HG02973 (cell line): ENCODE data around the gene NOTCH1.

Experiments
- ATAC-seq: cut with Tn5 transposase; IDR thresholded peaks from one replicate; pipeline ENCODE4 v1.9.1; 2021; ENCODE audit warnings: moderate library complexity; ENCODE audit not compliant: unreplicated experiment

The NOTCH1 gene

DNA sequence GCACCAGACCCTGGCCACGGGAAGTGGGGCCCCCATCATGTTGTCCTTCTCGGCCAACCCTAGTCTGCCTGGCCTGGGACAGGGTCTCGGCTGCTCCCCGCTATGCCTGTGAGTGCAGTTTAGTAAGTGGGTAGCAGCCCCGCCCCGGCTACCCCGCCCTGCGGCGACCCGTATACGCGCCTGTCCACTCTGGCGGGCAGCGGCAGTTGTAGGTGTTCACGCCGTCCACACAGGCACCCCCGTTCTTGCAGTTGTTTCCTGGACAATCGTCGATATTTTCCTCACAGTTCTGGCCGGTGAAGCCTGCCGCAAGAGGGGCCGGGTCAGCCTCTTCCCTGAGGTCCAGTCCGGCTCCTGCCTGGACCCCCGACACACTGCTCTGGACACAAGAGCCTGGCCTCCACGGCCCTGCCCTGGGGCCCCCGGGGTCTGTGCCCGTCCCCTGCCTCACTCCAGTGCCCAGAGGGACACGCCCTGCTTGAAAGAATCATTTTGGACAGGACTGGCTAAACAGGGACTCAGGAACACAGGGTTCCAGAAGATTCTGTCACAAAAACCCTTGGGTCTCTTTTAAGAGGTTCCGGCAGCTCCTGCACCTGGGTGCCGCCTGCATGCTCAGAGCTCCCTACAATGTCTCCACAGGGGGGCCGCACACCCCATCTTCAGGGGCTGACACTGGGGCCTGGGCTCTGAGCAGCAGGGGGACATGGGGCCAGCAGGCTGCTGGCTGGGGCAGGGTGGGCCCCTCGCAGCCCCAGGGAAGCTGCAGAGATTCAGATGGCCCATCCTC, 26.4 kb downstream of the NOTCH1 start:
- ATAC-seq: no peak

DNA sequence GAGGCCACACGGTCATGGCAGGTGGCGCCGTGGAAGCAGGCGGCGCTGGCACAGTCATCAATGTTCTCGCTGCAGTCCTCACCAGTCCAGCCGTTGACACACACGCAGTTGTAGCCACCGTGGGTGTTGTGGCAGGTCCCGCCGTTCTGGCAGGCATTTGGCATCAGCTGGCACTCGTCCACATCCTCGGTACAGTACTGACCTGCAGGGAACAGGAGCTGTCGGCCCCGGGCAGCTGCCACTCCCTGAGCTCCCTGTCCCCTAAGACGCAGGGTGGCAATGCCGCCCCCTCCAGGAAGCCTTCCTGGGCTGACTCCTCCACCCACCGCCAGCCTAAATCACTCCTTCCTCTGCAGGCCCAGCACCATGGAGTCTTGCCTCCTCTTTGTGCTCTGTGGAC, 27.2 kb downstream of the NOTCH1 start:
- no peak for ATAC-seq

DNA sequence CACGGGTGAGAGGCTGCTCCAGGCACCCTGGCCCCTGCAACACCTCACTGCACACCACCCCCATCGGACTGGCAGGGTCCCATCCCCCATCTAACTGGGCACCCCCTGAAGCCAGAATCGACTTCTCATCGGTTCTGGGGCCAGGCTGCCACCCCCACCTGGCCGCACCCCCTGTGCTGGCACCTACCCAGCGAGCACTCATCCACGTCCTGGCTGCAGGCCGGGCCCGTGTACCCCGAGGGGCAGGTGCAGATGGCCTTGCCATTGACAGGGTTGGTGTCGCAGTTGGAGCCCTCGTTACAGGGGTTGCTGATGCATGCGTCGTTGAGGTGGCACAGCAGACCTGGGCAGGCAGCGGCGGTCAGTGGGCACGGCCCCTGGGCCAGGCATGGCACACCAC, 27.9 kb downstream of the NOTCH1 start:
- no peak for ATAC-seq

DNA sequence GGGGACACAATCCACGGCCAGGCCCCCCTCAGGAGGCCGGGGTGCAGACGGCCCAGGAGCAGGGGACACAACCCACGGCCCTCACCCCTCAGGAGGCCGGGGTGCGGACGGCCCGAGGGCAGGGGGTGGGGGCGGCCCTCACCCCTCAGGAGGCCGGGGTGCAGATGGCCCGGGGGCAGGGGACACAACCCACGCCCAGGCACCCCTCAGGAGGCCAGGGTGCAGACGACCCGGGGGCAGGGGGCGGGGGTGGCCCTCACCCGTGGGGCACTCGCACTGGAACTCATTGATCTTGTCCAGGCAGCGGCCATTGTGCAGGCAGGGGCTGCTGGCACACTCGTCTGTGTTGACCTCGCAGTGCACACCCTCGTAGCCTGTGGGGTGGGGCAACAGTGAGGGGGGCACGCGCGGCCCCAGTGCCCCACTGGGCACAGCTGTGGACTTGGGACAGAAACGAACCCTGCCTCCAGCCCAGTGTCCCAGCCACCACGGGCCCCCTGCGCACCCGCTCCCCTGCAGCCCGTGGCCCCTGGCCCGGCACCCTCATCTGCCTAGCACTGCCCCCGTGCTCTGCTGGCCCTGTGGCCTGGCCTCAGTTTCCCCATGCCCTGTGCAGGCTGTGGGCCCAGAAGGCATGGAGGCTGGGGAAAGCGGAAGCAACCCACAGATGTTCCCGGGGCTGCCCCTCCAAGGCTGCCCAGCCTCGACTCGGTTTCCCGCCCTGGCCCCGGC, 28.7 kb downstream of the NOTCH1 start:
- no peak for ATAC-seq

DNA sequence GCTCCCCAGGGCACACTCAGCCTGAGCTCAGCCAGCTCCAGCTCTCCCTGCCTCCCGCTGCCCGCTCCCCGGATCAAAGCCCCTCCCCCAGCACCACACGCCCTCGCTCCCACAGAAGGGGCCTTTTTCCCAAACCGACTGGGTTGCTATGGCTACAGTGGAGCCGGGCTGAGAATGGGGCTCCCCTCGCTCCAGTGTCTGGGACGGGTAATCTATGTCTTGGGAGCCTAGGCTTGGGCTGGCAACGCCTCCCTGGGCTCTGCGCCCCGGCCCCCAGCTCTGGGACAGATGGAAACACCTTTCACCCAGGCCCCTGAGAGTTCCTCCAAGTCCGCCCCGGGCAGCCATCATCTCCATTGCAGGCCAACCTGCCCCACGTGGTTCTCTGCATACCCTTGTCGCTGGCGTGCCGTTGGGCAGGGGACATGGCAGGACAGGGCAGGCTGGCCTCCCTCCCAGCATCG, 29.6 kb downstream of the NOTCH1 start:
- no peak for ATAC-seq

DNA sequence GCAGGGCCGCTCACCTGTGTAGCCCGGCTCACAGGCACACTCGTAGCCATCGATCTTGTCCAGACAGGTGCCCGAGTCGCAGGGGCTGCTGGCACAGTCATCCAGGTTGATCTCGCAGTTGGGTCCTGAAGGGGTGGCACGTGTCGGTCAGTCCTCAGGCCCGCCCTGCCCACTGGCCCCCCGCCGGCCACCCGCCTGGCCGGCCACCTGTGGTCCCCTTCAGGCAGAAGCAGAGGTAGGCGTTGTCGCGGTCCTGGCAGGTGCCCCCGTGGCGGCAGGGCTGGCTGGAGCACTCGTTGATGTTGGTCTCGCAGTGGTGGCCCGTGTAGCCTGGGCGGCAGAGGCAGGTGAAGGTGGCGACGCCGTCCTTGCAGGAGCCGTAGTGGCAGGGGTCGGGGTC, 30.6 kb downstream of the NOTCH1 start:
- no peak for ATAC-seq

DNA sequence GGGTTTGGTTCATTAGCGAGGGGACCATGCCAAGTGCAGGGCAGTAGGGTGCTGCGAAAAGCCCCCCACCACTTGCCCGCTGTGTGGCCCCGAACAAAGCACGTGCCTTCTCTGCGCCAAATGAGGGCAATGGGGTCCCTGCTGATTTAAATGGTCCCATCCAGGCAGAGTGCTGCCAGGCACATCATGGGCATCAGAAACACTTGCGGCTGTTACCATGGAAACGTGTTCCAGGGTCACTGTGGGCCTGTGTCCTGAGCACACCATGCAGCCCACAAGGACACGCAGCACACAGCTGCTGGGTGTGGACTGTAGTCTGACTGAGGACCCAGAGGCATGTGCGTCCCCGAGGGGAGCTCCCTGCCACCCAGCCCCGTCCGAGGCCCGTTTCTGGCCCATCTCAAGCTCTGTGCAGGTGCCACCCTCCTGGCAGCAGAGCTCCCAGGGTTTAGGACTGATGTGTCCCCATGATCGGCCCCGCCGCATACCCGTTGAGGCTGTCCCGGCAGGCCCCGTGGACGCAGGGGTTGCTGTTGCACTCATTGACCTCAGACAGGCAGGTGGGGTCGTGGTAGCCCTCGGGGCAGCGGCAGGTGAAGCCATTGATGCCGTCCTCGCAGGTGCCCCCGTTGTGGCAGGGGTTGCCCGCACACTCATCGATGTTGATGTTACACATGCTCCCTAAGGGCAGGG, 31.7 kb downstream of the NOTCH1 start:
- ATAC-seq: no peak

DNA sequence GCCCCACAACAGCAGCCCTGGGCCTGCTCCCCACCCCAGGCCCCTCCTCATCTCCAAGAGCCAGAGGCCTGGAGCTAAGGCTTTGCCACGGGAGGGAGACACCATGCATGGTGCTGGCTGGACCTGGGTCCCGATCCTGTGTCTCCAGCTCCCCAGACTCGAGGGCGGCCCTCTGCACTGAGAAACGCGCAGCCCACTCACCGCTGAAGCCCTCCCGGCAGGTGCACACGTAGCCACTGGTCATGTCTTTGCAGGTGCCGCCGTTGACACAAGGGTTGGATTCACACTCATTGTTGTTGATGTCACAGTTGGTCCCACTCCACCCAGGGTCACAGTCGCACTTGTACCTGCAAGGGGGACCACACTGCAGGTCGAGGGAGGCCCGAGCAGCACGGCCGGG, 32.7 kb downstream of the NOTCH1 start:
- ATAC-seq: no peak

DNA sequence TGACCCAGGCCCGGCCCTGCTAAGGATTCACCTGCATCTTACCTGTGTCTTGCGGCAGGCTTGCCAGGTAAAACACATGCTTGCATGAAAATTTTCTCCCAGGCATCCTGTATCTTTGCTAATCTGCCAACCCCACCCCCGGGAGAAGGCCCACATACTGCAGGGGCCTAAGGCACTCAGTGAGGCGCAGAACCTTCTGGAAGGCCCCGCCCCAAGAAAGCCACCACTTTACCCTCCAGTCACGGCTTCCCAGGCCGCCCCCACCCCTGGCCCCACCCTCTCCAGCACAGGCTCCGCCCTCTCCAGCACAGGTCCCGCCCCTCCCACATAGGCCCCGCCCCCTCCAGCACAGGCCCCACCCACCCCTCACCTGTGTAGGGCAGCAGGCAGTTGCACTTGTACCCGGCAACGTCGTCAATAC, 33.2 kb downstream of the NOTCH1 start:
- no peak for ATAC-seq

DNA sequence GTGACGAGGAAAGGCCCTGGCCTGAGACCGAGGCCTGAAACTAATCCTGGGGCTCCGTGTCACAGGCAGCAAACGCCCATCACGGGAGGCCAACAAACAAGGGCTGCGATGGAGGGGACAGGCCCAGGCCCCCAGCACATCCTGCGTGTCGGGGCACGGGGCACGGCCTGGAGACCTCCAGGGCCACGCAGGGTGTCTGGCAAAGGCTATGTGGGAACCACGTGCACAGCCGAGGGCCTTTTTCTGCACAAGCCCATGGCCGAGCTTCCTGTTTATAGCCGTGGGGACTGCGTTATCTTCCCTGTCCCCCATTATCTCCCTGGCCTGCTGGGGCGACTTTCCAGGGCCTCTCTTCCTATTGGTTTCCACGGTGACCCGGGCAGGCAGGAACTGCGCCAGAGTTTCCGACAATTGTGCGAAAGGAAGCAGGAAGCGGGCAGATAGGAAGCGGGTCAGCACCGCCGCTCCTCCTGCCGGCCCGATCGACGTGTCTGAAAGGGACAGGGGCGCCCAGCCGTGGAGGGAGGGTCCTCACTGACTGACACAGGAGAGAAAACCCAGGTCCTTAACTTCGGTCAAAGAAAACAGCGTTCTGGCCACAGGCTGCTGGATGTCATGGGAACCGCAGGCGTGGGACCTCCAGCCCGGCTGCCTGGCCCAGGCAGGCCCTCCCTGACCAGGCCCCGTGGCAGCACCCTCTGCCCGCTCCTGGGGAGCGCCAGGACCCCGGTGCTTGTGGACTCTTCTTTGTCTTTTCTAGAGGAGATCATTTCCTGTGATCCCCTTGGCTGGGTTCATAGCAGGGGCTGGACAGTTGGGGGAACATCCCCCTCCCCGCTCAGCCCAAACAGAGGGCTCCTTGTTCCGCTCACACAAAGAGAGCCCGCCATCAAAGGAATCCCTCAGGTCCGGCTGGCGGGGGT, 33.9 kb downstream of the NOTCH1 start:
- no peak for ATAC-seq

DNA sequence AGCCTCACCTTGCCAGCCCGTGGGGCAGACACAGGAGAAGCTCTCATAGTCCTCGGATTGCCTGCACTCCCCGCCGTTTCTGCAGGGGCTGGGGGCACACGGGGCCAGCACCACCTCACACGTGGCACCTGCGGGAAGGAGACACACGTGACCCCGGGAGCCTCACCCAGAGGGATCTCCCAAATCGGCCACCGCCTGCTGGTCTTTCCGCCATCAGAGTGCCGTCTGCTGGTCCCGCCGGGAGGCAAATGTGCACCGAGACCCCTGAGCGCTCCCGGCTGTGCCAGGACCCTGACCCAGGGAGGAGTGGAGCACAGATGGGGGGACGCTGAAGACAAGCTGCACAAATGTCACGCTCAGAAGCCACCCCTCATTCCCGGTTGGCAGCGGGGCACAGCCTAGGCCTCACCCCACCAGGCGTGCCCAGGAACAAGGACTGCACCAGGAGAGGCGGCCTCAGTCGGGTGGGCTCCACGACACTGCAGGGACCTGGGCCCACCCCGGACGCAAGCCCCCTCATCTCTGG, 34.6 kb downstream of the NOTCH1 start:
- no peak for ATAC-seq

DNA sequence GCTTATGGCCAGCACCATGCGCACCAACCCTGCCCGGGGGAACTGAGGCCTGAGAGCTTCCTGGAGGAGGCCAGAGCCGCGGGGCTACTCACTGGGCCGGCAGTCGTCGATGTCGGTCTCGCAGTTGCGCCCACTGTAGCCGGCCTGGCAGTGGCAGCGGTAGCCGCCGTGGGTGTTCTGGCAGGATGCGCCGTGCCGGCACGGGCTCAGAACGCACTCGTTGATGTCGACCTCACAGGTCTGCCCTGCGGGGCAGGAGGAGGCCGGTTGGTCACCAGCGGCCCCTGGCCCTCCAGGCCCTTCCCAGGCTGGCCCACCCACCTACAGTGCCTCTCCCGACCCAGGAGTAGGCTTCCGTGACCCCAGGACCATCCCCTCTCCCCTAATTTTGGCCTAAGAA, 35.3 kb downstream of the NOTCH1 start:
- no peak for ATAC-seq

DNA sequence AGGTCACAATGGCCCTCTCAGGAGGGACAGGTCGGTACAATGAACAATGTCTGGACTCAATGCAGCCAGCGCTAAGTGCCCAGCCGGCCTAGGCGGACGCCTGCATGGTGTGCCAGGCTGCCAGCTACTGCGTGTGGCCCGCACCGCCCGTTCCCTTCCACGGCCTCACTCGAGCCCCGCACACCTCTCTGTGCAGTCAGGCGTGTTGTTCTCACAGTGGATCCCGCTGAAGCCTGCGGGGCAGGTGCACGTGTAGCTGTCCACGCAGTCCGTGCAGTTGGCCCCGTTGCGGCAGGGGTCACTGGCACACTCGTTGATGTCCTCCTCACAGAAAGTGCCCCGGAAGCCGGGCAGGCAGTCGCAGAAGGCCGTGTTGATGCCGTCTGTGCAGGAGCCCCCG, 36.3 kb downstream of the NOTCH1 start:
- no peak for ATAC-seq

DNA sequence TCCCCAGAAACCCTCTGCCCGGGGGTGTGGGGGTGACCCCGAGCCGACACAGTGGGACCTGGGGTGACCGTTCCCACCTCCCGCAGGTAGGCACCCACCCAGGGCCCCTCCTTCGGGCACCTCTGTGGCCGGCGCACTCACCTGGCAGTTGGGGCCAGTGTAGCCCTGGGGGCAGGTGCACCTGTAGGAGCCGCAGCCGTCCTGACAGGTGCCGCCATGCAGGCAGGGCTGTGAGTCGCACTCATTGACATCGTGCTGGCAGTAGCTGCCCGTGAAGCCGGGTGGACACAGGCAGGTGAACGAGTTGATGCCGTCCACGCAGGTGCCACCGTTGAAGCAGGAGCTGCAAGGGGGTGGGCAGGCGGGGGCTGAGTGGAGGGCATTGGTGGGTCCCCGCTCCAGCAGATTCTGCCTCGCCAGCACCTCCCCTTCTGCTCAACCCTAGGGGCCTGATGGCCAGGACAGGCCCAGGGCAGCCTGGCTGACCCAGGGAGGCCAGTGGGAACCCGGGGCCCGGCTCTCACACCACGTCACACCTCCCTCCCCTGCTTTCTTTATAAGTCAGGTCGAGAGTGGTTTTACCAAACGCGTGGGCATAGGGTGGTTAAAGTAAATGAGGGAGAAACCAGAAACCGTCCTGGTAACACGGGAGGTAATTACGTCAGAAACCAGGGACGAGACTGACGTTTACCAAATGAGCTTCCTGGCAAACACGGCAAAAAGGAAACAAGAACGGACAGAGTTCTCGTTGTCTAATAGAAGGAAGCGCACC, 36.9 kb downstream of the NOTCH1 start:
- no peak for ATAC-seq

DNA sequence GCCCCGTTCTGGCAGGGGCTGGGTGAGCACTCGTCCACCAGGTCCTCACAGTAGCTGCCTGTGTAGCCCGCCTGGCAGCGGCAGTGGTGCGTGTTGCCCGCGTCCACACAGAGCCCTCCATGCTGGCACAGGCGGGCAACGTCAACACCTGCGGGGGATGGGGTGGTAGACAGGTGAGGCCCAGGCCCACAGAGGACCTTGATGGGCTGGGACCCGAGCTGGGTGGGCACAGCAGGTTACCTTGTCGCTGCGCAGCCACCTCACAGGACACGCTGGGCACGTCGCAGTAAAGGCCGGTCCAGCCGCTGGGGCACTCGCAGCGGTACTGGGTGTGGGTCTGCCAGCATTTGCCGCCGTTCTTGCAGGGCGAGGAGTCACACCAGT, 37.9 kb downstream of the NOTCH1 start:
- no peak for ATAC-seq

DNA sequence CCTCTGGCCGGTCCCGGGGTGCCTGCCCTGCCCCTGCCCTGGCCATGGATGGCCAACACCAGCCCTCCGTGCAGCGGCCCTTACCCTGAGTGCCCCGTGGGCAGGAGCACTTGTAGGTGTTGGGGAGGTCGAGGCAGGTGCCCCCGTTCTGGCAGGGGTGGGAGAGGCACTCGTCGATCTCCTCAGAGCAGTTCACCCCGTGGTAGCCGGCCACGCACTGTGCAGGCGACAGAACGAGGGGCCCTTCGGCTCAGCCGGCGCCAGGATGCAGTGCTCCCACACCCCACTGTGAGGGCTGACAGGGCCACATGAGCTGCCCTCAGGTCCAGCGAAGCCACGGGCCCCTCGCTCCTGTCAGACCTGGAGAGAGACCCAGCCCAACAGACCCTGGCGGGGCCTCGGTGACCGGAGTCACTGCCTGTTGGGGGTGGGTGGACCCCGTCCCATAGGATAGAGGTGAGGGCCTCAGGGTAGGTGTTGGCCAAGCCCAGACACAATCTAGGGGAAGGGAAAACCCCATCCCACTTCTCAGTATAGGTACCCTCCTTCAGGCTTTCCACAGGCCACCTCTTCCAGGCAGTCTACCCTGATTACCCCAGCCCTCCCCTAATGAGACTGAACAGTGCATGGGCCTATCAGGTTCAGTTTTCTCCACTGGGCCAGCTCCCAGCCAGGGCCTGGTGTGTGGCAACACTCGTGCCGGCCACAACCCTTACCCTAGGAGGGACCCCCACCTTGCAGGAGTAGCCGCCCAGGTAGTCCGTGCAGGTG, 38.4 kb downstream of the NOTCH1 start:
- no peak for ATAC-seq

DNA sequence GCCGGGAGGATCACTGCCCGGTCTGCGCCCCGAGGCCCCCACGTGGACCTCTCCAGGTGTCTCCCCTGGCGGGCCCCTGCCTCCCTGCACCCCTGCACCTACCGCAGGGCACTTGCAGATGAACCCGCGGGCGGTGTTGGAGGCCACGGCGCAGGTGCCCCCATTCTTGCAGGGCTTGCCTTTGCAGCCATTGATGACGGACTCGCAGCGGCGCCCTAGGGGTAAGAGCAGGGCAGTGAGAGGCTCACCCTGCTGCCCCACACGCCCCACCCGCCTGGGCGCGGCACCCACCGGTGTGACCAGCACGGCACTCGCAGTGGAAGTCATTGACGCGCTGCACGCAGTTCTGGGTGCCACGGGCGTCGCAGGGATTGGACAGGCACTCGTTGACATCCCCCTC, 39.4 kb downstream of the NOTCH1 start:
- no peak for ATAC-seq

DNA sequence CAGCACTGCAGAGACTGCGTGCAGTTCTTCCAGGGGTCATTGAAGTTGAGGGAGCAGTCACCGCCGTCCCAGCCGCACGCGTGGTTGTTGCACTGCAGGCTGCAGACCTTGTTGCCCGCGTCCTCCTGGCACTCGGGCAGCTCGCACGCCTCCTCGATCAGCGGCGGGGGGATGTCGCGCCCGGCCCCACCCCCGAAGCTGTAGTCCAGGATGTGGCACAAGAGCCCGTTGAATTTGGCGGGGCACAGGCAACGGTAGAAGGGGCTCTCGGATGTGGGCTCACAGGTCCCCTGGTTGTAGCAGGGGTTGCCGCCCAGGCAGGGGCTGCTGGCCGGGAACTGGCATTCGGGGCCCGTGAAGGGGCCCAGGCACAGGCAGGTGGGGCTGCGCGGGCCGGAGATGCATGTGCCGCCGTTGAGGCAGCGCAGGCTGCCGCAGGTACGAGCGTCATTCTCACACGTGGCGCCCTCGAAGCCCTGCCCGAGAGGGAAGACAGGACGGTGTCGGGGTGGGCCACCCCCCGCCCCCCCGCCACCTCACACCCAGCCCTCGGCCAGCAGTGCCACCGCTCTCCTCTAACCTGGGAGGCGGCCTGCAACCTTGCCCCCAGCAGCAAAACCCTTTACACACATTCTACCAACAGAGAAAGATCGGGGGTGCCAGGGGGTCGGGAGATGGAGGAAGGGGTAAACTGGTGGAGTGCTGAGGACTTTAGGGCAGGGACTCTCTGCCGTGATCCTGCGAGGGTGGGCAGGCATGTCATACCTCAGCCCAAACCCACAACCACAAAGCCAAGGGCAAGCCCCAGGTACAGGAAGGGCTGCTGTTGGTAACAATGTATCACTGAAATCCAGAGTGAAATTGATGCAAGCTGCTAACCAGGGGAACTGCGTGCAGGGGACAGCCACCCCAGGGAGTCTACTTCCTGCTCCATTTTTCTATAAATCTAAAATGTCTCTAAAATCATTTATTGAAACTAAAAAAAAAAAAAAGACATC, 40.1 kb downstream of the NOTCH1 start:
- no peak for ATAC-seq
